Suprapubic skin (tissue), 4 donors: Measurements from ENCODE around the gene C3orf22. TPM values are rescaled to one million over a fixed set of nuclear protein-coding genes. Genes with fewer than 3 reads are reported as not detected.
A peak's percentile ranks its signal among the peaks of the same experiment; 100 is the strongest.

ENCODE experiments used
- DNase-seq, 2 donors: peaks; one replicate each; pipeline ENCODE4 v3.0.0-alpha.2; 2019; ENCODE audit warnings: low spot score in 2 of 2
- H3K27ac ChIP-seq: fragments of 200-600 bp; sonication (generic); one replicate; pipeline ENCODE4 v1.5.1; 2019
- H3K27me3 ChIP-seq: fragments of 200-600 bp; sonication (generic); one replicate; pipeline ENCODE4 v1.5.1; 2019
- H3K36me3 ChIP-seq: fragments of 200-600 bp; sonication (generic); one replicate; pipeline ENCODE4 v1.5.1; 2019
- H3K4me1 ChIP-seq: fragments of 200-600 bp; sonication (generic); one replicate; pipeline ENCODE4 v1.5.1; 2019
- H3K4me3 ChIP-seq: fragments of 200-600 bp; sonication (generic); one replicate; pipeline ENCODE4 v1.5.1; 2019; ENCODE audit warnings: mild to moderate bottlenecking
- H3K9me3 ChIP-seq: fragments of 200-600 bp; sonication (generic); one replicate; pipeline ENCODE4 v1.5.1; 2019
- CTCF ChIP-seq, 2 donors: fragments of 200-600 bp in 1 of 2; fragments of 450-650 bp in 1 of 2; sonication (generic) in 1 of 2; IDR thresholded peaks; one replicate each; pipeline ENCODE4 v1.5.1; 2016 to 2019; ENCODE audit warnings: antibody characterized with exemption in 2 of 2, mild to moderate bottlenecking in 1 of 2, moderate library complexity in 1 of 2
- EP300 ChIP-seq: sonication (generic); formaldehyde crosslinking; IDR thresholded peaks from one replicate; pipeline ENCODE4 v1.6.1; 2017; ENCODE audit warnings: antibody characterized with exemption
- POLR2A ChIP-seq, 2 donors: fragments of 450-650 bp; IDR thresholded peaks; one replicate each; pipeline ENCODE4 v1.6.1; 2017; ENCODE audit warnings: antibody characterized with exemption in 2 of 2, mild to moderate bottlenecking in 2 of 2, moderate library complexity in 2 of 2
- POLR2AphosphoS5 ChIP-seq, 3 donors: sonication (generic); formaldehyde crosslinking; IDR thresholded peaks; one replicate each; pipeline ENCODE4 v1.6.1; 2017; ENCODE audit warnings: antibody characterized with exemption in 3 of 3
- WGBS: methylation state at CpG from one replicate; pipeline ENCODE4 v1.1.5; 2018; 5-methylcytosine and 5-hydroxymethylcytosine counted together
- total RNA-seq, 4 donors: library from RNA; depleted of rRNA; stranded (reverse); fragments of >200 nt; gene quantifications; one replicate each; pipeline ENCODE4 v1.1.0, GENCODE V29; 2016

The C3orf22 gene
- total RNA-seq, 4 donors from 2014 or later = not detected

GRCh38 chr3:126548556-126549466 is 9.9 kb downstream of the C3orf22 start:
- H3K4me1 ChIP-seq = no peaks in the 10 kb centered on the region
- H3K9me3 ChIP-seq = no peaks in the 10 kb centered on the region
- peak; percentile 38 to 67 for DNase-seq
- no peak overlapping the region for H3K4me3 ChIP-seq
- no peak overlapping the region for H3K27ac ChIP-seq
- H3K36me3 ChIP-seq = no peaks in the 10 kb centered on the region
- H3K27me3 ChIP-seq = peaks cover 5% of the 10 kb centered on the region
- TF ChIP-seq EP300 (no peak), POLR2AphosphoS5 (IDR thresholded peaks at IDR 0.05) (no peak), POLR2A (IDR thresholded peaks at IDR 0.05) (no peak), CTCF (IDR thresholded peaks at IDR 0.05) (no peak)
- WGBS = 46% methylated on average over 9 of the region's 9 CpGs

- peaks cover 7% of the 10 kb centered on the region for H3K27me3 ChIP-seq
- H3K4me1 ChIP-seq = no peaks in the 10 kb centered on the region
- H3K27ac ChIP-seq = no peak overlapping the region
- no peak for DNase-seq
- no peaks in the 10 kb centered on the region for H3K9me3 ChIP-seq
- no peaks in the 10 kb centered on the region for H3K36me3 ChIP-seq
- TF ChIP-seq POLR2A (IDR thresholded peaks at IDR 0.05) (no peak), POLR2AphosphoS5 (IDR thresholded peaks at IDR 0.05) (no peak), CTCF (IDR thresholded peaks at IDR 0.05) (no peak), EP300 (no peak)
- 94% methylated on average over 1 of the region's 1 CpG for WGBS
- no peak overlapping the region for H3K4me3 ChIP-seq
Observed at GRCh38 chr3:126547721-126548120, 11.0 kb downstream of the C3orf22 start.

GRCh38 chr3:126546549-126547239 is 12.0 kb downstream of the C3orf22 start:
- no peak overlapping the region for H3K4me3 ChIP-seq
- TF ChIP-seq POLR2AphosphoS5 (IDR thresholded peaks at IDR 0.05) (no peak), EP300 (no peak), CTCF (IDR thresholded peaks at IDR 0.05) (no peak), POLR2A (IDR thresholded peaks at IDR 0.05) (no peak)
- H3K9me3 ChIP-seq = no peaks in the 10 kb centered on the region
- no peak overlapping the region for H3K27ac ChIP-seq
- H3K36me3 ChIP-seq = no peaks in the 10 kb centered on the region
- DNase-seq = peak in 1 of 2 donors; percentile 44
- WGBS = 75% methylated on average over 7 of the region's 8 CpGs
- peaks cover 17% of the 10 kb centered on the region for H3K27me3 ChIP-seq
- H3K4me1 ChIP-seq = peaks cover 3% of the 10 kb centered on the region

- peaks cover 4% of the 10 kb centered on the region for H3K4me1 ChIP-seq
- no peak overlapping the region for H3K4me3 ChIP-seq
- peaks cover 24% of the 10 kb centered on the region for H3K27me3 ChIP-seq
- DNase-seq = peak; percentile 25 to 44
- H3K36me3 ChIP-seq = no peaks in the 10 kb centered on the region
- no peaks in the 10 kb centered on the region for H3K9me3 ChIP-seq
- 86% methylated on average over 5 of the region's 6 CpGs for WGBS
- TF ChIP-seq POLR2A (IDR thresholded peaks at IDR 0.05) (no peak), POLR2AphosphoS5 (IDR thresholded peaks at IDR 0.05) (no peak), CTCF (IDR thresholded peaks at IDR 0.05) (no peak), EP300 (no peak)
- no peak overlapping the region for H3K27ac ChIP-seq
Observed at GRCh38 chr3:126546013-126546412, 12.7 kb downstream of the C3orf22 start.

- Histone ChIP-seq H3K4me1 (peaks cover 9% of the 10 kb centered on the region), H3K27ac (no peak overlapping the region), H3K27me3 (peaks cover 28% of the 10 kb centered on the region), H3K4me3 (no peak overlapping the region), H3K36me3 (no peaks in the 10 kb centered on the region), H3K9me3 (no peaks in the 10 kb centered on the region)
- peak in 1 of 2 donors; percentile 56 for DNase-seq
- 89% methylated on average over 5 of the region's 5 CpGs for WGBS
- TF ChIP-seq EP300 (no peak), POLR2AphosphoS5 (IDR thresholded peaks at IDR 0.05) (no peak), CTCF (IDR thresholded peaks at IDR 0.05) (no peak)
Observed at GRCh38 chr3:126545544-126545943, 13.2 kb downstream of the C3orf22 start.
